Caco-2 (cell line): ENCODE measurements around the gene RALGAPA2. TPM values are rescaled to one million over a fixed set of nuclear protein-coding genes. Genes with fewer than 3 reads are reported as not detected.

Source experiments
- BruUV-seq: library from RNA; stranded (reverse); fragments of 400-500 nt; replicated peaks from 2 replicates; lab custom pipeline; 2021; lab: Mats Ljungman, UMichigan
- CTCF ChIA-PET: fragments of 300-600 bp; sonication (Branson Sonifier 250); formaldehyde crosslinking; loops from one replicate; lab custom pipeline; 2022; ENCODE audit warnings: antibody characterized with exemption; lab: Charles Lee
- POLR2A ChIA-PET: fragments of 300-600 bp; sonication (Branson Sonifier 250); formaldehyde crosslinking; loops from one replicate; lab custom pipeline; 2022; ENCODE audit warnings: antibody characterized with exemption; lab: Charles Lee
- DNase-seq, 2 experiments: peaks; one replicate each; pipeline versions ENCODE4 v3.0.0 to v3.0.0-alpha.2; 2020 to 2022
- H3K27me3 ChIP-seq: replicated peaks from 2 replicates; pipeline ENCODE4 v1.6.0; 2011; ENCODE audit warnings: low read length; ENCODE audit not compliant: control insufficient read depth, insufficient read depth
- H3K36me3 ChIP-seq: 2 replicates; pipeline ENCODE4 v1.5.1; 2011; ENCODE audit warnings: low read length; ENCODE audit not compliant: control insufficient read depth, insufficient read depth
- H3K4me1 ChIP-seq: fragments of 250-450 bp; sonication (Bioruptor Pico); 2 replicates; pipeline ENCODE4 v1.5.1; 2020; ENCODE audit warnings: mild to moderate bottlenecking
- H3K4me3 ChIP-seq: 2 replicates; pipeline ENCODE4 v1.5.1; 2011; ENCODE audit warnings: low read depth, mild to moderate bottlenecking, control low read depth, low read length
- H3K9me3 ChIP-seq: fragments of 250-450 bp; sonication (Bioruptor Pico); 2 replicates; pipeline ENCODE4 v1.5.1; 2020; ENCODE audit warnings: mild to moderate bottlenecking, moderate library complexity
- H3K27ac Mint-ChIP-seq: one replicate; pipeline ENCODE4 v1.8.0; 2022; ENCODE audit warnings: mixed read lengths; ENCODE audit not compliant: unreplicated experiment
- H3K27me3 Mint-ChIP-seq: one replicate; pipeline ENCODE4 v1.8.0; 2022; ENCODE audit warnings: mixed read lengths; ENCODE audit not compliant: insufficient read depth, unreplicated experiment
- H3K36me3 Mint-ChIP-seq: one replicate; pipeline ENCODE4 v1.8.0; 2022; ENCODE audit warnings: mild to moderate bottlenecking, mixed read lengths; ENCODE audit not compliant: insufficient read depth, unreplicated experiment
- H3K4me1 Mint-ChIP-seq: one replicate; pipeline ENCODE4 v1.8.0; 2022; ENCODE audit warnings: low read depth, mixed read lengths; ENCODE audit not compliant: unreplicated experiment
- H3K4me3 Mint-ChIP-seq: one replicate; pipeline ENCODE4 v1.8.0; 2022; ENCODE audit warnings: mild to moderate bottlenecking, moderate library complexity, mixed read lengths; ENCODE audit not compliant: unreplicated experiment
- H3K9me3 Mint-ChIP-seq: one replicate; pipeline ENCODE4 v1.8.0; 2022; ENCODE audit warnings: mixed read lengths; ENCODE audit not compliant: unreplicated experiment
- CTCF ChIP-seq, 2 experiments: fragments of 200-600 bp in 1 of 2; IDR thresholded peaks; 1 replicate in 1 of 2; 2 replicates in 1 of 2; pipeline versions ENCODE4 v1.5.1 to v1.8.0; 2011 to 2022; ENCODE audit warnings: antibody characterized with exemption in 1 of 2, control low read depth in 1 of 2, inconsistent platforms in 1 of 2, low read depth in 1 of 2, low read length in 1 of 2, mild to moderate bottlenecking in 1 of 2, moderate library complexity in 1 of 2; ENCODE audit not compliant: insufficient read depth in 1 of 2, severe bottlenecking in 1 of 2, unreplicated experiment in 1 of 2
- intact Hi-C: fragments of 100-400 bp; cut with micrococcal nuclease; formaldehyde crosslinking; loops from one replicate; pipeline ENCODE4 v1.10.0; 2022; ENCODE audit not compliant: unreplicated experiment
- total RNA-seq: library from RNA; stranded (reverse); gene quantifications from 2 replicates; pipeline ENCODE4 v1.2.3, GENCODE V29; 2022

Gene RALGAPA2
- total RNA-seq, 1 experiment from 2014 or later = 17.3 TPM

- ChIA-PET CTCF (no interaction called here), POLR2A (no interaction called here)
- Mint-ChIP-seq H3K4me1 (no peaks in the 10 kb centered on the region), H3K9me3 (no peaks in the 10 kb centered on the region), H3K36me3 (no peaks in the 10 kb centered on the region), H3K4me3 (no peak overlapping the region), H3K27me3 (no peaks in the 10 kb centered on the region), H3K27ac (no peak overlapping the region)
- no peaks in the 10 kb centered on the region for H3K36me3 ChIP-seq
- no peaks in the 10 kb centered on the region for H3K9me3 ChIP-seq
- H3K27me3 ChIP-seq = no peaks in the 10 kb centered on the region
- H3K4me1 ChIP-seq = no peaks in the 10 kb centered on the region
- BruUV-seq = no TSS peak
- intact Hi-C loops = no loop called here
- H3K4me3 ChIP-seq = no peak overlapping the region
- no peak for TF ChIP-seq CTCF (IDR thresholded peaks at IDR 0.05; ENCODE audit: insufficient read depth in 1 of 2, low read depth in 1 of 2, low read length in 1 of 2, severe bottlenecking in 1 of 2, unreplicated experiment in 1 of 2)
- no peak for DNase-seq
Measured at GRCh38 chr20:20432618-20433286, 279.7 kb downstream of the RALGAPA2 start.

- Mint-ChIP-seq H3K4me3 (no peak overlapping the region), H3K4me1 (no peaks in the 10 kb centered on the region), H3K27ac (no peak overlapping the region), H3K9me3 (no peaks in the 10 kb centered on the region), H3K36me3 (no peaks in the 10 kb centered on the region), H3K27me3 (no peaks in the 10 kb centered on the region)
- DNase-seq = no peak
- TF ChIP-seq CTCF (IDR thresholded peaks at IDR 0.05; ENCODE audit: insufficient read depth in 1 of 2, low read depth in 1 of 2, low read length in 1 of 2, severe bottlenecking in 1 of 2, unreplicated experiment in 1 of 2) = no peak
- POLR2A ChIA-PET = no interaction called here
- no TSS peak for BruUV-seq
- Histone ChIP-seq H3K27me3 (no peaks in the 10 kb centered on the region), H3K4me1 (no peaks in the 10 kb centered on the region), H3K36me3 (no peaks in the 10 kb centered on the region), H3K4me3 (no peak overlapping the region), H3K9me3 (no peaks in the 10 kb centered on the region)
- intact Hi-C loops = no loop called here
- CTCF ChIA-PET = no interaction called here
Measured at GRCh38 chr20:20430066-20430465, 282.4 kb downstream of the RALGAPA2 start.

GRCh38 chr20:20428067-20428466 lies 284.4 kb downstream of the RALGAPA2 start:
- H3K4me1 Mint-ChIP-seq = no peaks in the 10 kb centered on the region
- H3K4me3 Mint-ChIP-seq = no peak overlapping the region
- Histone ChIP-seq H3K27me3 (no peaks in the 10 kb centered on the region), H3K9me3 (no peaks in the 10 kb centered on the region), H3K4me1 (no peaks in the 10 kb centered on the region), H3K4me3 (no peak overlapping the region), H3K36me3 (no peaks in the 10 kb centered on the region)
- no peak for TF ChIP-seq CTCF (IDR thresholded peaks at IDR 0.05; ENCODE audit: insufficient read depth in 1 of 2, low read depth in 1 of 2, low read length in 1 of 2, severe bottlenecking in 1 of 2, unreplicated experiment in 1 of 2)
- H3K27ac Mint-ChIP-seq = no peak overlapping the region
- DNase-seq = no peak
- H3K36me3 Mint-ChIP-seq = no peaks in the 10 kb centered on the region
- no peaks in the 10 kb centered on the region for H3K9me3 Mint-ChIP-seq
- ChIA-PET POLR2A (no interaction called here), CTCF (no interaction called here)
- intact Hi-C loops = no loop called here
- no peaks in the 10 kb centered on the region for H3K27me3 Mint-ChIP-seq
- BruUV-seq = no TSS peak
